ENCODE data around the gene KSR1.
"Not testable (repeated sequence)": the region's sequence is repeated elsewhere in the genome, so short reads cannot be mapped to it uniquely, and the experiment has no call there.

DNA sequence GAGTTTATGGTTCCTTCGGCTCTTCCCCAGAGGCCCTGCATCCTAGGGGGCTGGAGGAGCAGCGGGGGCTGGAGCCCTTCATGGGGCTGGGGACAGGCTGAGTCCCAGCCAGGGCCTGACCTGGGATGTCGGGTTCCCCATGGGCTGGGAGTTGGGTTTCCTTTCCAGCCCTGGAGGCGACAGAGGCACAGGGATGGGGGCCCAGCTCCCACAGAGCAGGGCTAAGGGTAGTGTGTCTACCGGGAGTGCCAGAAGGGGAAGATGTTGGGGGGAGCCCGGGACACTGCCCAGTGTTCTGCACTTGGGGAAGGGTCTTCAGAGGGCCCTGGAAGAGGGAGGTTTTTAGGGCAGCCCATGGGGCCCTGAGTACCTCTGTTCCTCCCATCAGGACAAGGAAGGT, 30.7 kb upstream of the KSR1 start:
- TF ChIP-seq, protein P1, sequence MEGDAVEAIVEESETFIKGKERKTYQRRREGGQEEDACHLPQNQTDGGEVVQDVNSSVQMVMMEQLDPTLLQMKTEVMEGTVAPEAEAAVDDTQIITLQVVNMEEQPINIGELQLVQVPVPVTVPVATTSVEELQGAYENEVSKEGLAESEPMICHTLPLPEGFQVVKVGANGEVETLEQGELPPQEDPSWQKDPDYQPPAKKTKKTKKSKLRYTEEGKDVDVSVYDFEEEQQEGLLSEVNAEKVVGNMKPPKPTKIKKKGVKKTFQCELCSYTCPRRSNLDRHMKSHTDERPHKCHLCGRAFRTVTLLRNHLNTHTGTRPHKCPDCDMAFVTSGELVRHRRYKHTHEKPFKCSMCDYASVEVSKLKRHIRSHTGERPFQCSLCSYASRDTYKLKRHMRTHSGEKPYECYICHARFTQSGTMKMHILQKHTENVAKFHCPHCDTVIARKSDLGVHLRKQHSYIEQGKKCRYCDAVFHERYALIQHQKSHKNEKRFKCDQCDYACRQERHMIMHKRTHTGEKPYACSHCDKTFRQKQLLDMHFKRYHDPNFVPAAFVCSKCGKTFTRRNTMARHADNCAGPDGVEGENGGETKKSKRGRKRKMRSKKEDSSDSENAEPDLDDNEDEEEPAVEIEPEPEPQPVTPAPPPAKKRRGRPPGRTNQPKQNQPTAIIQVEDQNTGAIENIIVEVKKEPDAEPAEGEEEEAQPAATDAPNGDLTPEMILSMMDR (IDR thresholded peaks at IDR 0.05; ENCODE audit: low read depth, low read length), result not testable (repeated sequence)
- not testable (repeated sequence) for TF ChIP-seq EZH2phosphoT487 (IDR thresholded peaks at IDR 0.05; ENCODE audit: low read depth)

Data from OCI-LY3 (cell line).